H9 (cell line): Measurements from ENCODE around the gene PPP2R5E. TPM values are rescaled to one million over a fixed set of nuclear protein-coding genes. Genes with fewer than 3 reads are reported as not detected.

Source experiments
- DNase-seq: peaks from one replicate; pipeline ENCODE4 v3.0.0-alpha.2; 2017
- H2AFZ ChIP-seq: one replicate; pipeline ENCODE4 v1.6.1; 2013; ENCODE audit warnings: mild to moderate bottlenecking, low read length, control low read depth, moderate library complexity
- H2AK5ac ChIP-seq: 2 replicates; pipeline ENCODE4 v1.6.1; 2013; ENCODE audit warnings: low read length, control low read depth, mixed read lengths; ENCODE audit not compliant: insufficient read length
- H2BK120ac ChIP-seq: one replicate; pipeline ENCODE4 v1.6.1; 2013; ENCODE audit warnings: low read depth, mild to moderate bottlenecking, low read length, control low read depth, inconsistent platforms; ENCODE audit not compliant: poor library complexity, severe bottlenecking
- H2BK12ac ChIP-seq: 2 replicates; pipeline ENCODE4 v1.6.1; 2013; ENCODE audit warnings: low read length, control low read depth, mixed read lengths, low read depth; ENCODE audit not compliant: insufficient read length
- H2BK15ac ChIP-seq: 2 replicates; pipeline ENCODE4 v1.6.1; 2013; ENCODE audit warnings: low read depth, low read length, control low read depth
- H2BK20ac ChIP-seq: one replicate; pipeline ENCODE4 v1.6.1; 2013; ENCODE audit warnings: low read depth, mild to moderate bottlenecking, low read length, control low read depth, inconsistent platforms; ENCODE audit not compliant: poor library complexity, severe bottlenecking
- H2BK5ac ChIP-seq: 2 replicates; pipeline ENCODE4 v1.6.1; 2013; ENCODE audit warnings: low read length, control low read depth, mixed read lengths; ENCODE audit not compliant: insufficient read length
- H3K14ac ChIP-seq: 2 replicates; pipeline ENCODE4 v1.6.1; 2013; ENCODE audit warnings: low read length, control low read depth; ENCODE audit not compliant: insufficient read depth
- H3K18ac ChIP-seq: 2 replicates; pipeline ENCODE4 v1.6.1; 2013; ENCODE audit warnings: low read depth, mild to moderate bottlenecking, mixed read lengths, low read length, control low read depth; ENCODE audit not compliant: insufficient read length
- H3K23ac ChIP-seq: 2 replicates; pipeline ENCODE4 v1.6.1; 2013; ENCODE audit warnings: low read length, control low read depth, mixed read lengths, low read depth; ENCODE audit not compliant: insufficient read length
- H3K23me2 ChIP-seq: 2 replicates; pipeline ENCODE4 v1.6.1; 2013; ENCODE audit warnings: low read depth, mild to moderate bottlenecking, mixed read lengths, low read length, control low read depth; ENCODE audit not compliant: insufficient read length, poor library complexity, severe bottlenecking
- H3K27ac ChIP-seq: 2 replicates; pipeline ENCODE4 v1.5.1; 2013; ENCODE audit warnings: low read length, control low read depth, mixed read lengths, low read depth; ENCODE audit not compliant: insufficient read length
- H3K27me3 ChIP-seq: 2 replicates; pipeline ENCODE4 v1.6.1; 2013; ENCODE audit warnings: low read length, control low read depth, inconsistent platforms; ENCODE audit not compliant: insufficient read depth
- H3K4ac ChIP-seq: 2 replicates; pipeline ENCODE4 v1.6.1; 2013; ENCODE audit warnings: low read depth, mild to moderate bottlenecking, control low read depth, inconsistent platforms, low read length, moderate library complexity
- H3K4me1 ChIP-seq: 2 replicates; pipeline ENCODE4 v1.6.1; 2013; ENCODE audit warnings: low read length, control low read depth, inconsistent platforms; ENCODE audit not compliant: insufficient read depth
- H3K4me2 ChIP-seq: 2 replicates; pipeline ENCODE4 v1.6.1; 2013; ENCODE audit warnings: low read length, control low read depth, mixed read lengths; ENCODE audit not compliant: insufficient read length, insufficient read depth
- H3K56ac ChIP-seq: 2 replicates; pipeline ENCODE4 v1.6.1; 2013; ENCODE audit warnings: low read depth, mild to moderate bottlenecking, mixed read lengths, low read length, control low read depth; ENCODE audit not compliant: insufficient read length
- H3K79me1 ChIP-seq: 2 replicates; pipeline ENCODE4 v1.6.1; 2013; ENCODE audit warnings: low read depth, mild to moderate bottlenecking, moderate library complexity, low read length, control low read depth, inconsistent platforms; ENCODE audit not compliant: insufficient read depth, poor library complexity, severe bottlenecking
- H3K79me2 ChIP-seq: 2 replicates; pipeline ENCODE4 v1.6.1; 2013; ENCODE audit warnings: low read length, control low read depth, inconsistent platforms; ENCODE audit not compliant: insufficient read depth
- H3K9ac ChIP-seq: 2 replicates; pipeline ENCODE4 v1.6.1; 2013; ENCODE audit warnings: low read length, control low read depth, mixed read lengths; ENCODE audit not compliant: insufficient read length; ENCODE audit errors: extremely low read depth
- H3K9me3 ChIP-seq: one replicate; pipeline ENCODE4 v1.6.1; 2013; ENCODE audit warnings: low read depth, low read length, inconsistent platforms; ENCODE audit not compliant: control insufficient read depth
- H3T11ph ChIP-seq: one replicate; pipeline ENCODE4 v1.6.1; 2013; ENCODE audit warnings: mild to moderate bottlenecking, low read length, control low read depth, inconsistent platforms
- H4K20me1 ChIP-seq: one replicate; pipeline ENCODE4 v1.6.1; 2013; ENCODE audit not compliant: control insufficient read depth, insufficient read length, insufficient read depth
- H4K5ac ChIP-seq: 2 replicates; pipeline ENCODE4 v1.6.1; 2013; ENCODE audit warnings: low read depth, mild to moderate bottlenecking, mixed read lengths, low read length, control low read depth; ENCODE audit not compliant: insufficient read length
- H4K8ac ChIP-seq: replicated peaks from 2 replicates; pipeline ENCODE4 v1.6.1; 2013; ENCODE audit warnings: low read length, control low read depth, mixed read lengths, low read depth; ENCODE audit not compliant: insufficient read length
- H4K91ac ChIP-seq: 2 replicates; pipeline ENCODE4 v1.6.1; 2013; ENCODE audit warnings: low read depth, mild to moderate bottlenecking, moderate library complexity, mixed read lengths, low read length, control low read depth; ENCODE audit not compliant: insufficient read length
- H3K27ac Mint-ChIP-seq, 3 experiments: 2 replicates in 2 of 3; 3 replicates in 1 of 3; pipeline ENCODE4 v1.8.0; 2020 to 2021; ENCODE audit warnings: mixed read lengths in 3 of 3, mild to moderate bottlenecking in 1 of 3, moderate library complexity in 1 of 3
- H3K27me3 Mint-ChIP-seq: 2 replicates; pipeline ENCODE4 v1.8.0; 2021; ENCODE audit warnings: low read depth, mild to moderate bottlenecking, moderate library complexity, mixed read lengths
- H3K36me3 Mint-ChIP-seq, 3 experiments: 2 replicates in 2 of 3; 3 replicates in 1 of 3; pipeline ENCODE4 v1.8.0; 2020 to 2021; ENCODE audit warnings: low read depth in 3 of 3, mixed read lengths in 3 of 3; ENCODE audit not compliant: insufficient read depth in 1 of 3
- H3K4me1 Mint-ChIP-seq, 2 experiments: 2 replicates each; pipeline ENCODE4 v1.8.0; 2020; ENCODE audit warnings: mixed read lengths in 2 of 2
- H3K4me3 Mint-ChIP-seq, 2 experiments: 2 replicates in 1 of 2; 3 replicates in 1 of 2; pipeline ENCODE4 v1.8.0; 2020 to 2021; ENCODE audit warnings: mild to moderate bottlenecking in 2 of 2, mixed read lengths in 2 of 2, moderate library complexity in 1 of 2
- H3K9me3 Mint-ChIP-seq, 2 experiments: 2 replicates in 1 of 2; 3 replicates in 1 of 2; pipeline ENCODE4 v1.8.0; 2020; ENCODE audit warnings: mild to moderate bottlenecking in 2 of 2, mixed read lengths in 2 of 2, moderate library complexity in 1 of 2
- CTCF ChIP-seq: fragments of 200-600 bp; sonication (generic); conservative IDR thresholded peaks from 3 replicates; pipeline ENCODE4 v1.8.0; 2021; ENCODE audit warnings: antibody characterized with exemption, mild to moderate bottlenecking
- WGBS: extraction: QIAGEN DNeasy Blood & Tissue Kit; methylation state at CpG from one replicate; pipeline ENCODE4 v1.1.7; 2013; ENCODE audit warnings: missing lambda C conversion rate, low lambda C conversion rate, mixed read lengths; ENCODE audit not compliant: insufficient read length; ENCODE audit errors: extremely low coverage; 5-methylcytosine and 5-hydroxymethylcytosine counted together
- total RNA-seq: library from RNA; stranded (reverse); gene quantifications from 2 replicates; pipeline ENCODE4 v1.2.1, GENCODE V29; 2021

Gene PPP2R5E
- total RNA-seq, 1 experiment from 2014 or later, result 65.8 TPM

GRCh38 chr14:63474111-63474510 is 69.1 kb downstream of the PPP2R5E start:
- H3K27ac Mint-ChIP-seq, result no peak overlapping the region
- Histone ChIP-seq H3K56ac (no peak overlapping the region), H3K23ac (no peak overlapping the region), H2AFZ (no peak overlapping the region), H4K5ac (no peak overlapping the region), H3K4me1 (peaks cover 6% of the 10 kb centered on the region), H3K79me1 (no peaks in the 10 kb centered on the region), H3K27ac (no peak overlapping the region), H3K4me2 (no peak overlapping the region), H3K9ac (no peak overlapping the region), H3K9me3 (no peaks in the 10 kb centered on the region), H3K4ac (no peak overlapping the region), H4K91ac (no peak overlapping the region), H2BK15ac (no peak overlapping the region), H2BK12ac (no peak overlapping the region), H2BK20ac (no peak overlapping the region), H3K18ac (no peak overlapping the region), H3K79me2 (peaks cover 8% of the 10 kb centered on the region; the same call in 1 of the 2 replicates), H3K23me2 (peaks cover 2% of the 10 kb centered on the region), H2BK120ac (no peak overlapping the region), H4K20me1 (no peaks in the 10 kb centered on the region), H3K14ac (no peak overlapping the region), H3T11ph (no peak overlapping the region), H3K27me3 (no peaks in the 10 kb centered on the region), H4K8ac (no peak overlapping the region), H2BK5ac (no peak overlapping the region), H2AK5ac (no peak overlapping the region)
- no peak overlapping the region for H3K4me3 Mint-ChIP-seq
- H3K36me3 Mint-ChIP-seq, result no peaks in the 10 kb centered on the region; a peak in 1 of 7 replicates
- no CpG with 5 or more reads among the region's 3 CpGs for WGBS
- peaks cover 4 to 12% of the 10 kb centered on the region in 2 experiments for H3K4me1 Mint-ChIP-seq
- no peak for DNase-seq
- no peaks in the 10 kb centered on the region for H3K27me3 Mint-ChIP-seq
- TF ChIP-seq CTCF, result no peak
- H3K9me3 Mint-ChIP-seq, result no peaks in the 10 kb centered on the region
